Measurements from ENCODE around the gene SH3RF1. TPM values are rescaled to one million over a fixed set of nuclear protein-coding genes. Genes with fewer than 3 reads are reported as not detected.

SH3RF1 gene
- total and polyA plus RNA-seq, 10 of the 15 experiments (the other 5 are each of a cell fraction or from before 2014, with no cell fraction given) = 4.5 to 22.5 (median 10.4) TPM

GRCh38 chr4:169070895-169071218 lies 199.9 kb downstream of the SH3RF1 start:
- Histone ChIP-seq H2AFZ (ENCODE audit: control insufficient read depth, low read depth, low read length) (no peak overlapping the region), H3K36me3 (ENCODE audit: control insufficient read depth in 2 of 2, insufficient read depth in 2 of 2, low read length in 1 of 2) (no peaks in the 10 kb centered on the region), H3K9me3 (replicated peaks; ENCODE audit: control insufficient read depth, insufficient read depth, low read length) (no peaks in the 10 kb centered on the region), H3K4me3 (no peak overlapping the region), H3K4me2 (ENCODE audit: control insufficient read depth, insufficient read depth) (no peak overlapping the region), H3K79me2 (ENCODE audit: control insufficient read depth, insufficient read depth, low read length) (no peaks in the 10 kb centered on the region), H3K27me3 (replicated peaks in 1 of 2; ENCODE audit: control insufficient read depth in 2 of 2, insufficient read depth in 2 of 2, low read length in 1 of 2) (no peaks in the 10 kb centered on the region), H3K4me1 (ENCODE audit: control insufficient read depth, insufficient read depth, low read length) (no peaks in the 10 kb centered on the region), H3K27ac (ENCODE audit: control insufficient read depth, insufficient read depth) (no peak overlapping the region), H4K20me1 (ENCODE audit: control insufficient read depth, insufficient read depth) (no peaks in the 10 kb centered on the region), H3K9ac (ENCODE audit: control insufficient read depth, insufficient read depth, low read length) (no peak overlapping the region)
- intact Hi-C loops (cut with micrococcal nuclease; ENCODE audit: unreplicated experiment) (no loop called here), in situ Hi-C loops (cut with MboI) (no loop called here)
- no peak for FAIRE-seq
- no peak for ATAC-seq
- no peak for DNase-seq (ENCODE audit: low read depth, low spot score)
- BruUV-seq (replicated peaks) = no TSS peak
- RAD21 ChIA-PET (ENCODE audit: unreplicated experiment) = interaction anchor here (1.3 kb wide), 1 partner anchor 27 kb away, joined by 4 read pairs; no protein-coding TSS in a partner anchor
- POLR2A ChIA-PET = no interaction called here
- WGBS (ENCODE audit: insufficient coverage, insufficient replicate concordance, low lambda C conversion rate, missing lambda C conversion rate) = 49% methylated on average over 5 of the region's 5 CpGs
- SMC1A ChIA-PET (ENCODE audit: uncharacterized antibody, unreplicated experiment) = interaction anchor here (0.7 to 1.2 kb wide), 4 partner anchors 8 to 194 kb away, joined by 3 to 4 read pairs (median 3); no protein-coding TSS in a partner anchor
- TF ChIP-seq RFX5 (IDR thresholded peaks at IDR 0.05; ENCODE audit: low read depth, low read length) (no peak), MEF2A (IDR thresholded peaks at IDR 0.05; ENCODE audit: insufficient read depth, low read depth, low read length) (no peak), SPI1 (IDR thresholded peaks at IDR 0.05; ENCODE audit: borderline replicate concordance, insufficient read depth, low read depth, low read length) (no peak), RCOR1 (conservative IDR thresholded peaks at IDR 0.05; ENCODE audit: low read depth, low read length) (no peak), E2F8 (IDR thresholded peaks at IDR 0.05; ENCODE audit: low read depth, partially characterized antibody) (no peak), RELA (IDR thresholded peaks at IDR 0.05; ENCODE audit: borderline replicate concordance, partially characterized antibody) (no peak), HSF1 (IDR thresholded peaks at IDR 0.05; ENCODE audit: low read depth, low read length) (no peak), MEF2B (IDR thresholded peaks at IDR 0.05; ENCODE audit: partially characterized antibody, poor library complexity, severe bottlenecking) (no peak), NR2F1 (conservative IDR thresholded peaks at IDR 0.05) (no peak), MTA2 (IDR thresholded peaks at IDR 0.05; ENCODE audit: low read depth) (no peak), ZNF687 (IDR thresholded peaks at IDR 0.05) (no peak), POLR2A (IDR thresholded peaks at IDR 0.05; ENCODE audit: low read depth, low read length) (no peak), FOXM1 (IDR thresholded peaks at IDR 0.05; ENCODE audit: low read depth, low read length) (no peak), MLLT1 (IDR thresholded peaks at IDR 0.05) (no peak), PAX8 (IDR thresholded peaks at IDR 0.05) (no peak)
- CTCF ChIA-PET = no interaction called here

All from GM12878 (cell line).